Esophagus (tissue), 2 donors: ENCODE measurements around the gene CLDN17. TPM values are rescaled to one million over a fixed set of nuclear protein-coding genes. Genes with fewer than 3 reads are reported as not detected.

ENCODE experiments used
- H3K27ac ChIP-seq, 2 donors: one replicate each; pipeline ENCODE4 v1.5.1; 2013; ENCODE audit warnings: low read depth in 2 of 2, mild to moderate bottlenecking in 2 of 2, inconsistent platforms in 1 of 2, low read length in 1 of 2, moderate library complexity in 1 of 2
- H3K27me3 ChIP-seq, 2 donors: one replicate each; pipeline ENCODE4 v1.6.1; 2013; ENCODE audit warnings: low read length in 2 of 2, control low read depth in 1 of 2, mild to moderate bottlenecking in 1 of 2; ENCODE audit not compliant: insufficient read depth in 2 of 2, control insufficient read depth in 1 of 2
- H3K36me3 ChIP-seq, 2 donors: one replicate each; pipeline ENCODE4 v1.6.1; 2013; ENCODE audit warnings: low read length in 1 of 2; ENCODE audit not compliant: control insufficient read depth in 2 of 2, insufficient read depth in 2 of 2
- H3K4me1 ChIP-seq, 2 donors: one replicate each; pipeline ENCODE4 v1.6.1; 2013; ENCODE audit warnings: low read length in 1 of 2; ENCODE audit not compliant: control insufficient read depth in 2 of 2, insufficient read depth in 2 of 2
- H3K4me3 ChIP-seq, 2 donors: one replicate each; pipeline ENCODE4 v1.5.1; 2013; ENCODE audit warnings: low read length in 2 of 2, mild to moderate bottlenecking in 2 of 2, low read depth in 1 of 2, moderate library complexity in 1 of 2
- H3K9me3 ChIP-seq, 2 donors: one replicate each; pipeline ENCODE4 v1.6.1; 2013; ENCODE audit warnings: mild to moderate bottlenecking in 2 of 2, low read depth in 1 of 2, low read length in 1 of 2, moderate library complexity in 1 of 2; ENCODE audit not compliant: control insufficient read depth in 2 of 2, insufficient read depth in 1 of 2
- WGBS, 2 donors: extraction: QIAGEN DNeasy Blood & Tissue Kit; methylation state at CpG; one replicate each; pipeline ENCODE4 v1.1.7; 2013; 5-methylcytosine and 5-hydroxymethylcytosine counted together
- polyA plus RNA-seq, 2 donors: library from polyadenylated mRNA; stranded (reverse); fragments of 200-250 nt; gene quantifications; one replicate each; pipeline ENCODE4 v1.2.3, GENCODE V29; 2013
- donor health status: healthy with polysubstance abuse.
- donor health status: Bipolar disorder and iron deficiency.

Gene CLDN17, protein sequence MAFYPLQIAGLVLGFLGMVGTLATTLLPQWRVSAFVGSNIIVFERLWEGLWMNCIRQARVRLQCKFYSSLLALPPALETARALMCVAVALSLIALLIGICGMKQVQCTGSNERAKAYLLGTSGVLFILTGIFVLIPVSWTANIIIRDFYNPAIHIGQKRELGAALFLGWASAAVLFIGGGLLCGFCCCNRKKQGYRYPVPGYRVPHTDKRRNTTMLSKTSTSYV
- polyA plus RNA-seq, result 10 to 100 TPM in 1 of 2 donors, 1 to 10 TPM in 1; 6.5 to 15.6 TPM

DNA sequence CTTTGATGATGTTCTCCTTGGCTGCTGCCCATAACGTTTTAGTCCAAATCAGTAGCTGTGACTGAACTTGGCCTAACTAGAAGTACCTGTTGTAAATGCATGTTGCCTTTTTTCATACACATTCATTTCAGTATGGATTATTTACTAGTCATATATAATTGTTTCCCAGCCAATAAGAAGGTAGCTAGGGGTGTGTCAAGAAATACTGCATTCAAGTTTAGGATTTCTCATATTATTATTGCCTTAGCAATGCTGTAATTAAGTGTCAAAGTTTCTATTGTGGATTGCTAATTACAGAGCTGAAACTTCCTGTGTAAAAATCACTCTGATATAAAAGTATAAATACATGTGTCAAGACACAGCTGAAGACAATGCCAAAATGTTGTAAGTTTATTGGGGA lies at the start of gene CLDN17:
Gene CLDN17, minus strand, starts transcription at position 101 of the 400 bp plus-strand sequence. CDS start 188 bp downstream, outside the sequence.
- H3K27ac ChIP-seq, result peak within 1 kb of the TSS; percentile 51 to 56
- H3K27me3 ChIP-seq, result no peaks in the 10 kb centered on the region
- no peaks in the 10 kb centered on the region for H3K36me3 ChIP-seq
- H3K4me3 ChIP-seq, result peak within 1 kb of the TSS in 1 of 2 donors; percentile 24
- no peaks in the 10 kb centered on the region for H3K4me1 ChIP-seq
- 33 to 61% methylated on average over 1 of the region's 1 CpG for WGBS, 2 donors
- no peaks in the 10 kb centered on the region for H3K9me3 ChIP-seq

- H3K4me1 ChIP-seq, result no peaks in the 10 kb centered on the region
- no peaks in the 10 kb centered on the region for H3K36me3 ChIP-seq
- no peaks in the 10 kb centered on the region for H3K9me3 ChIP-seq
- 46 to 51% methylated on average over 5 of the region's 5 CpGs for WGBS, 2 donors
- peak within 1 kb of the TSS; percentile 33 to 43 for H3K27ac ChIP-seq
- no peaks in the 10 kb centered on the region for H3K27me3 ChIP-seq
- peak within 1 kb of the TSS in 1 of 2 donors; percentile 10 for H3K4me3 ChIP-seq
Observed at GRCh38 chr21:30216041-30216723, 49.6 kb upstream of the CLDN17 start, which contains the start of gene CLDN8. Gene CLDN8 (minus strand): TSS chr21:30216097. CDS start chr21:30215925, 172 bp downstream.

GRCh38 chr21:30211071-30211470 lies 44.5 kb upstream of the CLDN17 start:
- no peaks in the 10 kb centered on the region for H3K4me1 ChIP-seq
- H3K36me3 ChIP-seq, result no peaks in the 10 kb centered on the region
- H3K27ac ChIP-seq, result no peak overlapping the region
- no peaks in the 10 kb centered on the region for H3K9me3 ChIP-seq
- H3K4me3 ChIP-seq, result no peak overlapping the region
- 50 to 53% methylated on average over 1 of the region's 1 CpG for WGBS, 2 donors
- no peaks in the 10 kb centered on the region for H3K27me3 ChIP-seq

DNA sequence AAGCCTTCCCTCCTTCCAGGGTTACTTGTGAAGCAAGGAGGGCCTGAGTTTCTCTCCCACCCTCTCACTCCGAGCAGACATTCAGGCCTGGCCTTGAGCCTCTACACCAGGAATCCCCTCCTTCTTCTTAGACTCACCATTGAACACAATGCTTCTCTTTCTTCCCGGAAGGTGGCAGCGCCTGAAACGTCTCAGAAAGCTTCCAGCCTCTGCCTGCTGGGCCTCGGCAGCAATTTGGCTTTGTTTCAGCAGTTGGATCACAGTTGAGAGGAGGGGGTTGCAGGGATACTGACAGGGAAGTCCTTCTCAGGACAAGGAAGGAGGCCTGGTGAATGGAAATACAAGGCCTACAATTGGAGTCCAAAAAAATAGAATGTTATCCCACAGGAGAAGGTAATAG lies 43.0 kb upstream of the CLDN17 start:
- Histone ChIP-seq H3K36me3 (no peaks in the 10 kb centered on the region), H3K4me1 (no peaks in the 10 kb centered on the region), H3K27ac (no peak overlapping the region), H3K27me3 (no peaks in the 10 kb centered on the region), H3K4me3 (no peak overlapping the region), H3K9me3 (no peaks in the 10 kb centered on the region)
- WGBS, 2 donors, result 62 to 68% methylated on average over 5 of the region's 5 CpGs

- Histone ChIP-seq H3K36me3 (no peaks in the 10 kb centered on the region), H3K9me3 (no peaks in the 10 kb centered on the region), H3K27me3 (no peaks in the 10 kb centered on the region), H3K4me1 (no peaks in the 10 kb centered on the region), H3K27ac (no peak overlapping the region), H3K4me3 (no peak overlapping the region)
- WGBS, 2 donors, result 71 to 85% methylated on average over 1 of the region's 1 CpG
Observed at GRCh38 chr21:30207252-30207579, 40.6 kb upstream of the CLDN17 start.

DNA sequence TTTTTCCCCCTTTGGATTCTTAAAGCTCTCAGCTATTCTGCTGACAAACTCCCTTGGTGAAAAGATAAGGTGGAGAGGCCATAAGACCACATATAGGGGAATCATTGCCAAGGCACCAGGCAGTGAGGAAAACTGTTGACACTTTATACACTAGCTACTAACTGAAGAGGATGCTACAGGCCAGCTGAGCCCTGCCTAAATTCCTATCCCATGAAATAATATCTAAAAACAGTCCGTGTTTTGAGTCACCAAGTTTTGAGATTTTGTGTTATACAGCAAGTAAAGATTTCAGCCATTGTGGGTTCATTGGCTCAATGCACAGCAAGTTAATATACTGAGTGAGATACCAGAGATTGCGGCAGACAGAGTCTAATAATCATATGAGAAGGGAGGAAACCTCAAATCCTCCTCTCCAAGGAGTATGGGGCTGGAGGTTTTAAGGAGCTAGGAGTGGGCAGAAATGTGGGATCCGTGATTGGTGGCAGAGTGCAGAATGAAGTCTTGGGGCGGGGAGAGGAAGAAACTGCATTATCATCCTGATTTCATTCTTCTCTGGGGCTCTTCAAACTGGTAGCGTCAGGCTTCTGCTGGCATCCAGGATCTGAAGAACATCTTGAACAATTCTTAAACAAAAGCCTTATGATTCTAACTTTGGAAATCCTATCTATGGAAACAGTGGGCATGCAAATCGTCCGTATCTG lies 40.1 kb upstream of the CLDN17 start:
- no peak overlapping the region for H3K4me3 ChIP-seq
- H3K4me1 ChIP-seq, result no peaks in the 10 kb centered on the region
- 63 to 66% methylated on average over 7 of the region's 7 CpGs for WGBS, 2 donors
- H3K27ac ChIP-seq, result no peak overlapping the region
- no peaks in the 10 kb centered on the region for H3K27me3 ChIP-seq
- H3K36me3 ChIP-seq, result no peaks in the 10 kb centered on the region
- H3K9me3 ChIP-seq, result no peaks in the 10 kb centered on the region

GRCh38 chr21:30200000-30200399 lies 33.4 kb upstream of the CLDN17 start:
- H3K27me3 ChIP-seq, result no peaks in the 10 kb centered on the region
- no peaks in the 10 kb centered on the region for H3K4me1 ChIP-seq
- no peaks in the 10 kb centered on the region for H3K36me3 ChIP-seq
- H3K27ac ChIP-seq, result no peak overlapping the region
- no peaks in the 10 kb centered on the region for H3K9me3 ChIP-seq
- WGBS, 2 donors, result 32 to 41% methylated on average over 2 of the region's 2 CpGs
- H3K4me3 ChIP-seq, result no peak overlapping the region

DNA sequence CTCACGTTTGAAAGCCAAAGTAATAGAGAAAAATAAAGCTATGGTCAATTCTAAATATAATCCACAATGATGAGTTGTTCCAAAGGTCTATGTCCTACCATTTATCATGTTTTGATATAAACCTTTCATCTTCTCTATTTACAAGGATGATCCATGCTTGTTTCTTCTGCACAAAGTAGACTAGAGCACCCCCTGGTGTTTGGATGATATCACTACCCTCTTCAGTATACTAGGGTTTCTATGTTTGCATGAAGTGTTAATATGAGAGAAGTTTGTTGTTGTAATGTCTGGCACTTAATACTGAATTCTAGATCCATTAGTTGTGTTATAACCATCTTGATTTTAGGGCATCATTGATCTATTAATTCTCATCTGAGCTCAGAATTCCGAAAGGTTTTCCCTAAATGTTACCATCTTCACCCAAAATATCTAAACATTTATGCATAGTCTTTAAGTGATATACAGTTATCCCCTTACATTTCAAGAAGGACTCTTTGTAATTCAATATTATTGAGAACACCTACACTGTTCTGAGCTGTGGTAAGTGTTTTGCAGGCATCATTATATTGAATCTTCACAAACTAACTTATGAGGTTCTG lies 28.2 kb upstream of the CLDN17 start:
- H3K9me3 ChIP-seq, result no peaks in the 10 kb centered on the region
- H3K4me1 ChIP-seq, result no peaks in the 10 kb centered on the region
- no peaks in the 10 kb centered on the region for H3K27me3 ChIP-seq
- WGBS, 2 donors, result 22 to 31% methylated on average over 2 of the region's 2 CpGs
- no peak overlapping the region for H3K4me3 ChIP-seq
- H3K36me3 ChIP-seq, result no peaks in the 10 kb centered on the region
- no peak overlapping the region for H3K27ac ChIP-seq

- no peaks in the 10 kb centered on the region for H3K27me3 ChIP-seq
- H3K36me3 ChIP-seq, result no peaks in the 10 kb centered on the region
- H3K4me3 ChIP-seq, result no peak overlapping the region
- no peak overlapping the region for H3K27ac ChIP-seq
- H3K4me1 ChIP-seq, result no peaks in the 10 kb centered on the region
- 70 to 82% methylated on average over 2 of the region's 2 CpGs for WGBS, 2 donors
- H3K9me3 ChIP-seq, result no peaks in the 10 kb centered on the region
Observed at GRCh38 chr21:30193201-30193600, 26.6 kb upstream of the CLDN17 start.
